HepG2 (cell line): Measurements from ENCODE around the gene EDC3. TPM values are rescaled to one million over a fixed set of nuclear protein-coding genes. Genes with fewer than 3 reads are reported as not detected.

Experiments
- ARNT ChIP-seq: fragments of 450-650 bp; IDR thresholded peaks from 2 replicates; pipeline ENCODE4 v1.6.1; 2017
- FOXC1 ChIP-seq: sonication (generic); formaldehyde crosslinking; IDR thresholded peaks from 2 replicates; pipeline ENCODE4 v1.8.0; 2022; ENCODE audit warnings: mild to moderate bottlenecking, missing genetic modification reagents, borderline replicate concordance
- GMEB1 ChIP-seq: sonication (generic); formaldehyde crosslinking; IDR thresholded peaks from 2 replicates; pipeline ENCODE4 v1.5.1; 2020; ENCODE audit warnings: missing genetic modification reagents, mild to moderate bottlenecking, borderline replicate concordance
- JARID2 ChIP-seq: sonication (generic); formaldehyde crosslinking; IDR thresholded peaks from 2 replicates; pipeline ENCODE4 v1.8.1; 2023; ENCODE audit warnings: missing genetic modification reagents, inconsistent platforms; ENCODE audit not compliant: insufficient replicate concordance
- KLF12 ChIP-seq: sonication (generic); formaldehyde crosslinking; IDR thresholded peaks from 2 replicates; pipeline ENCODE4 v1.4.0; 2020; ENCODE audit warnings: missing genetic modification reagents, borderline replicate concordance
- PBX2 ChIP-seq: IDR thresholded peaks from 2 replicates; pipeline ENCODE4 v1.6.1; 2016; ENCODE audit warnings: control low read depth
- RFX3 ChIP-seq: IDR thresholded peaks from 2 replicates; pipeline ENCODE4 v1.6.1; 2016; ENCODE audit warnings: missing biosample characterization, missing genetic modification reagents
- ZBTB49 ChIP-seq: sonication (generic); formaldehyde crosslinking; IDR thresholded peaks from 2 replicates; pipeline ENCODE4 v1.4.0; 2020; ENCODE audit warnings: missing genetic modification reagents, borderline replicate concordance
- polyA plus RNA-seq, 8 experiments: library from polyadenylated mRNA; depleted of rRNA in 3 of 8; stranded (reverse) in 7 of 8; unstranded in 1 of 8; fragments of >200 nt; fragmentation: Illumina TruSeq in 4 of 8; extraction: Trizol in 4 of 8; gene quantifications; 2 replicates each; pipeline versions ENCODE4 v1.2.1 to v1.2.3, GENCODE V29; 2011 to 2016; ENCODE audit warnings: low read depth in 4 of 8, missing spikeins in 1 of 8, mixed read lengths in 1 of 8; ENCODE audit not compliant: insufficient read depth in 1 of 8
- total RNA-seq, 5 experiments: library from RNA; depleted of rRNA; stranded (reverse); fragments of >200 nt; fragmentation: Illumina TruSeq; extraction: Trizol; gene quantifications; 2 replicates each; pipeline ENCODE4 v1.2.3, GENCODE V29; 2016; ENCODE audit warnings: low read depth in 1 of 5
- TF ChIP-seq, protein P1 (sequence below): sonication (generic); formaldehyde crosslinking; IDR thresholded peaks from 2 replicates; pipeline ENCODE4 v1.9.0; 2021; ENCODE audit warnings: mild to moderate bottlenecking, missing genetic modification reagents
- TF ChIP-seq, protein P2 (sequence below): sonication (generic); formaldehyde crosslinking; IDR thresholded peaks from 2 replicates; pipeline ENCODE4 v1.4.0; 2020; ENCODE audit warnings: missing genetic modification reagents, low read depth, mild to moderate bottlenecking, borderline replicate concordance

The EDC3 gene
- total and polyA plus RNA-seq, 2 of the 13 experiments (the other 11 are each of a cell fraction or from before 2014, with no cell fraction given): 17.4 to 32.0 TPM

DNA sequence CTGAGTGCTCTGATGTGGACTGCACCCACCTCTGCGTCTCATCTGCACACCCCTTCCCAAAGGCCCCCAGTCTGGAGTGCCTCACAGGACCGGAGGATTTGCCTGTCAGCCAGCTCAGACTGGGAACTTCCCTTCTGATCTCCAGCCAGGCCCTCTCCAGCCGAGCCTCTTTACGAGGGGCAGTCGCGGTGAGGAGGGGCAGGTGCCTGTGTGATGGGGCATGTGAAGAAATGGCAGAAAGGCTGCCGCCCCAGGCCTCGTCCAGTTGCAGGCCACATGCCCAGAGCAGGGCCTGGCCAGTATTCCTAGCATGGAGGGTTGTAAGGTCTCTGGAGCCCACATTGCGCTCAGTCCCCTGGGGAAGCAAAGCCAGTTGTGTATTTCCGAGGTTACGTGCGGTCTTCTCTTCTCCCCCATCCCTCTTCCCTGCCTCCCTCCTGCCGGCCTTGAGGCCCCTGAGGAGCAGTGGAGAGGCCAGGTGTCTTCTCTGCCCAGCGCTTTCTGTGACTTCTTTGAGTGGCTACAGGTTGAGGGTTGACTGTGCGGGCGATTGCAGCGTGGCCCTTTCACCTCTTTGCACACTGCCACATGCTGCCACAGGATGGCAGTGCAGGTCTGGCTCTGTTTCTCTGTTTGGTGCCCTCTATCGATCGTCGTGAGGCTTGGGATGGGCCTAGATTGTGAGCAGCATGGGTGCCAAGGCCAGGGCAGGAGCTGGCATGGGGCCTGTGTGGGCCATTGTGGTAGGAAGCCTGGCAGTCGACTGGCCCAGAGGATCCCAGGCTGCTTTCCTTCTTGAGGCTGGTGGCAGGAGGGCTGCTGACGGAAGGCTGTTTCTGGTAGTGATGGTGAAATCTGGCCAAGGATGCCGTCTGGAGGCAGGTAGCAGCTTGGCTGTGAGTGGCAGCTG lies 74.9 kb downstream of the EDC3 start (continued):
- TF ChIP-seq, protein P1, sequence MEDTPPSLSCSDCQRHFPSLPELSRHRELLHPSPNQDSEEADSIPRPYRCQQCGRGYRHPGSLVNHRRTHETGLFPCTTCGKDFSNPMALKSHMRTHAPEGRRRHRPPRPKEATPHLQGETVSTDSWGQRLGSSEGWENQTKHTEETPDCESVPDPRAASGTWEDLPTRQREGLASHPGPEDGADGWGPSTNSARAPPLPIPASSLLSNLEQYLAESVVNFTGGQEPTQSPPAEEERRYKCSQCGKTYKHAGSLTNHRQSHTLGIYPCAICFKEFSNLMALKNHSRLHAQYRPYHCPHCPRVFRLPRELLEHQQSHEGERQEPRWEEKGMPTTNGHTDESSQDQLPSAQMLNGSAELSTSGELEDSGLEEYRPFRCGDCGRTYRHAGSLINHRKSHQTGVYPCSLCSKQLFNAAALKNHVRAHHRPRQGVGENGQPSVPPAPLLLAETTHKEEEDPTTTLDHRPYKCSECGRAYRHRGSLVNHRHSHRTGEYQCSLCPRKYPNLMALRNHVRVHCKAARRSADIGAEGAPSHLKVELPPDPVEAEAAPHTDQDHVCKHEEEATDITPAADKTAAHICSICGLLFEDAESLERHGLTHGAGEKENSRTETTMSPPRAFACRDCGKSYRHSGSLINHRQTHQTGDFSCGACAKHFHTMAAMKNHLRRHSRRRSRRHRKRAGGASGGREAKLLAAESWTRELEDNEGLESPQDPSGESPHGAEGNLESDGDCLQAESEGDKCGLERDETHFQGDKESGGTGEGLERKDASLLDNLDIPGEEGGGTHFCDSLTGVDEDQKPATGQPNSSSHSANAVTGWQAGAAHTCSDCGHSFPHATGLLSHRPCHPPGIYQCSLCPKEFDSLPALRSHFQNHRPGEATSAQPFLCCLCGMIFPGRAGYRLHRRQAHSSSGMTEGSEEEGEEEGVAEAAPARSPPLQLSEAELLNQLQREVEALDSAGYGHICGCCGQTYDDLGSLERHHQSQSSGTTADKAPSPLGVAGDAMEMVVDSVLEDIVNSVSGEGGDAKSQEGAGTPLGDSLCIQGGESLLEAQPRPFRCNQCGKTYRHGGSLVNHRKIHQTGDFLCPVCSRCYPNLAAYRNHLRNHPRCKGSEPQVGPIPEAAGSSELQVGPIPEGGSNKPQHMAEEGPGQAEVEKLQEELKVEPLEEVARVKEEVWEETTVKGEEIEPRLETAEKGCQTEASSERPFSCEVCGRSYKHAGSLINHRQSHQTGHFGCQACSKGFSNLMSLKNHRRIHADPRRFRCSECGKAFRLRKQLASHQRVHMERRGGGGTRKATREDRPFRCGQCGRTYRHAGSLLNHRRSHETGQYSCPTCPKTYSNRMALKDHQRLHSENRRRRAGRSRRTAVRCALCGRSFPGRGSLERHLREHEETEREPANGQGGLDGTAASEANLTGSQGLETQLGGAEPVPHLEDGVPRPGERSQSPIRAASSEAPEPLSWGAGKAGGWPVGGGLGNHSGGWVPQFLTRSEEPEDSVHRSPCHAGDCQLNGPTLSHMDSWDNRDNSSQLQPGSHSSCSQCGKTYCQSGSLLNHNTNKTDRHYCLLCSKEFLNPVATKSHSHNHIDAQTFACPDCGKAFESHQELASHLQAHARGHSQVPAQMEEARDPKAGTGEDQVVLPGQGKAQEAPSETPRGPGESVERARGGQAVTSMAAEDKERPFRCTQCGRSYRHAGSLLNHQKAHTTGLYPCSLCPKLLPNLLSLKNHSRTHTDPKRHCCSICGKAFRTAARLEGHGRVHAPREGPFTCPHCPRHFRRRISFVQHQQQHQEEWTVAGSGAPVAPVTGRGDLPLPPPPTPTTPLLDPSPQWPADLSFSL (CRISPR knock-in tag): no peak
- TF ChIP-seq RFX3 (CRISPR knock-in tag) (no peak), JARID2 (no peak), GMEB1 (CRISPR knock-in tag) (no peak), ZBTB49 (CRISPR knock-in tag) (no peak), FOXC1 (CRISPR knock-in tag) (no peak), PBX2 (CRISPR knock-in tag) (no peak), KLF12 (CRISPR knock-in tag) (no peak), ARNT (no peak)
- TF ChIP-seq, protein P2, sequence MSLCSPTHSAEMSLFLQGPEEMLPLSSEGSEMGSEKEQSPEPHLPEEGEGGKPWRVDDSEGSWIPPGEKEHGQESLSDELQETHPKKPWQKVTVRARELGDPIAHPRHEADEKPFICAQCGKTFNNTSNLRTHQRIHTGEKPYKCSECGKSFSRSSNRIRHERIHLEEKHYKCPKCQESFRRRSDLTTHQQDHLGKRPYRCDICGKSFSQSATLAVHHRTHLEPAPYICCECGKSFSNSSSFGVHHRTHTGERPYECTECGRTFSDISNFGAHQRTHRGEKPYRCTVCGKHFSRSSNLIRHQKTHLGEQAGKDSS: no peak
